ENCODE results near the gene ZNF608. TPM values are rescaled to one million over a fixed set of nuclear protein-coding genes. Genes with fewer than 3 reads are reported as not detected.

The ZNF608 gene
- polyA plus RNA-seq, 2 donors: 4.1 to 5.9 TPM

GRCh38 chr5:124745007-124745927 lies 1.2 kb downstream of the ZNF608 start:
- Histone ChIP-seq H3K9me3 (ENCODE audit: control insufficient read depth in 2 of 2, insufficient read depth in 1 of 2, low read depth in 1 of 2, low read length in 1 of 2) (peaks cover 0 to 2% of the 10 kb centered on the region in 2 donors), H3K4me1 (ENCODE audit: control insufficient read depth in 2 of 2, insufficient read depth in 2 of 2, low read length in 1 of 2) (no peaks in the 10 kb centered on the region), H3K27ac (ENCODE audit: low read depth in 2 of 2, low read length in 1 of 2) (peak overlapping the region in 1 of 2 donors; percentile 92), H3K27me3 (ENCODE audit: control insufficient read depth in 1 of 2, insufficient read depth in 2 of 2, low read length in 2 of 2) (no peaks in the 10 kb centered on the region), H3K4me3 (ENCODE audit: low read depth in 1 of 2, low read length in 2 of 2) (peak overlapping the region in 1 of 2 donors; percentile 68), H3K36me3 (ENCODE audit: control insufficient read depth in 2 of 2, insufficient read depth in 2 of 2, low read length in 1 of 2) (no peaks in the 10 kb centered on the region)
- 23 to 24% methylated on average over 8 of the region's 8 CpGs for WGBS, 2 donors

DNA sequence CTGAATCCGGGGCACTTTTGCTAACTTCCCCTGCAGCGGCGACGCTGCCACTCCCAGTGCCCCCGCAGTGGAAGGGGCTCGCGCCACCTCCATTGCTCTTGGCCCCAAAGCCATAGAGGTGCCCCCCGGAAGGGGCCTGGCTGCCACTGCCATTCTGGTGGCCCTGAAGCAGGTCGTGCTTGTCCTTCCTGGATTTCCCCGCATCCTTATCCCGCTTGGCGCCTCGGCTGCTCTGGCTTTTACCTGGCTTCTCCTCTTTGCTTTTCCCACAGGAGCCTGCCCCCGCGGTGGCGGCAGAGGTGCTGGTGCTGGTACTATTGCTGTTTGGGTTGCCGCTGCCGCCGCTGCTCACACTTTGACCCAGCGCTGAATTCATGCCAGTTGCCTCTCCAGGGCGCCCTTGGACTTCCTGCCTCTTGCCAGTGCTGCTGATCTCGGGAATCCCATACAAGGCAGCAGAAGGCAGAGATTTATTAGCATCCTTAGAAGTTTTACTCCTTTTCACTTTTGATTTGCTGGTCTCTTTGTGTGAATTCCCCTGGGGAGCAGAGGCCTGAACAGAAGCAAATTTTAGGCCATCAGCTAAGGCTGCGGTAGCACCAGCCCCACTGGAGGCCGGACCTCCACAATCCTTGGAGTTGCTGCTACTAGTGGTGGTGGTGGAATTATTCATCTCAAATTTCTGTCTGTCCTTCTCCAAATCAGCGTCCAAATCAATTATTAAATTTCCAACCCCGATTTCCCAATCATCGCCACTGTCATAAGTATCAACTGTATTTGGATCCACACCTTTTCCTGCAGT lies 2.1 kb downstream of the ZNF608 start:
- Histone ChIP-seq H3K4me1 (ENCODE audit: control insufficient read depth in 2 of 2, insufficient read depth in 2 of 2, low read length in 1 of 2) (no peaks in the 10 kb centered on the region), H3K9me3 (ENCODE audit: control insufficient read depth in 2 of 2, insufficient read depth in 1 of 2, low read depth in 1 of 2, low read length in 1 of 2) (peaks cover 0 to 2% of the 10 kb centered on the region in 2 donors), H3K27ac (ENCODE audit: low read depth in 2 of 2, low read length in 1 of 2) (peak overlapping the region; percentile 81 to 84)

GRCh38 chr5:124743602-124744169 lies 2.8 kb downstream of the ZNF608 start:
- Histone ChIP-seq H3K27ac (ENCODE audit: low read depth in 2 of 2, low read length in 1 of 2) (peak overlapping the region; percentile 81 to 84), H3K4me1 (ENCODE audit: control insufficient read depth in 2 of 2, insufficient read depth in 2 of 2, low read length in 1 of 2) (no peaks in the 10 kb centered on the region)
- 12 to 15% methylated on average over 5 of the region's 5 CpGs for WGBS, 2 donors

More for the DNA sequence above, 2.1 kb downstream of the ZNF608 start:
- peak overlapping the region; percentile 65 to 68 for H3K4me3 ChIP-seq (ENCODE audit: low read depth in 1 of 2, low read length in 2 of 2)
- WGBS, 2 donors: 10% methylated on average over 27 of the region's 27 CpGs
- no peaks in the 10 kb centered on the region for H3K27me3 ChIP-seq (ENCODE audit: control insufficient read depth in 1 of 2, insufficient read depth in 2 of 2, low read length in 2 of 2)
- H3K36me3 ChIP-seq (ENCODE audit: control insufficient read depth in 2 of 2, insufficient read depth in 2 of 2, low read length in 1 of 2): no peaks in the 10 kb centered on the region

DNA sequence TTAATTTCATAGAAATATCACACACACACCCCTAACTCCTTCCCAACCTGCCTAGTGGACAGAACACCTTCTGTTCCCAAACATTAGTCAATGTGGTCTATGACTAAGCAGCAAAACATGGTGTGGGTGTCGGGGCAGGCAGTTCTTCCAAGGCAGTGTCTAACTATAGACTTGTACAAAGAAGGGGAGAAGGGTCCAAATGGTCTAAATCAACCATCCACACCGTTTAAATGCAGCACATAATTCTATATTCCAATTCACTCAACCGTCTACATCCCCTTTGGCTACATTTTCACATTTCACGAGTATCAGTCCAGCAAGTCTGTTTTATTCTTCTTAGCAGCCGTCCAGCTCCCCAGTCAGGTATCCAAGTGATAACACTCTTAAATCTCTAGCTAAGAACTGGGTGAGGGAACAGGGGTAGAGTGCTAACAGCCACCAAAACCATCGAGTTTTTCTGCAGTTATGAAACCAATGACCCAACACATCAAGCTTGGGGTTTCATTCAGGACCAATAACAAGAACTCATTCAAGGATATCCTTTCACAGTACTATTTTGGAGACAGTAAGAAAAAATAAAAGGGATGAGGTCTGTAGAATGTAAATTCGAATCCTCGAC lies 3.3 kb downstream of the ZNF608 start:
- peak overlapping the region; percentile 20 to 68 for H3K4me3 ChIP-seq (ENCODE audit: low read depth in 1 of 2, low read length in 2 of 2)
- no peaks in the 10 kb centered on the region for H3K27me3 ChIP-seq (ENCODE audit: control insufficient read depth in 1 of 2, insufficient read depth in 2 of 2, low read length in 2 of 2)
- H3K27ac ChIP-seq (ENCODE audit: low read depth in 2 of 2, low read length in 1 of 2): peak overlapping the region; percentile 69 to 84
- peaks cover 0 to 2% of the 10 kb centered on the region in 2 donors for H3K9me3 ChIP-seq (ENCODE audit: control insufficient read depth in 2 of 2, insufficient read depth in 1 of 2, low read depth in 1 of 2, low read length in 1 of 2)
- H3K36me3 ChIP-seq (ENCODE audit: control insufficient read depth in 2 of 2, insufficient read depth in 2 of 2, low read length in 1 of 2): no peaks in the 10 kb centered on the region
- H3K4me1 ChIP-seq (ENCODE audit: control insufficient read depth in 2 of 2, insufficient read depth in 2 of 2, low read length in 1 of 2): no peaks in the 10 kb centered on the region
- 14 to 21% methylated on average over 8 of the region's 8 CpGs for WGBS, 2 donors

More at GRCh38 chr5:124743602-124744169, 2.8 kb downstream of the ZNF608 start:
- Histone ChIP-seq H3K4me3 (ENCODE audit: low read depth in 1 of 2, low read length in 2 of 2) (peak overlapping the region; percentile 65 to 68), H3K27me3 (ENCODE audit: control insufficient read depth in 1 of 2, insufficient read depth in 2 of 2, low read length in 2 of 2) (no peaks in the 10 kb centered on the region), H3K36me3 (ENCODE audit: control insufficient read depth in 2 of 2, insufficient read depth in 2 of 2, low read length in 1 of 2) (no peaks in the 10 kb centered on the region), H3K9me3 (ENCODE audit: control insufficient read depth in 2 of 2, insufficient read depth in 1 of 2, low read depth in 1 of 2, low read length in 1 of 2) (peaks cover 0 to 2% of the 10 kb centered on the region in 2 donors)

DNA sequence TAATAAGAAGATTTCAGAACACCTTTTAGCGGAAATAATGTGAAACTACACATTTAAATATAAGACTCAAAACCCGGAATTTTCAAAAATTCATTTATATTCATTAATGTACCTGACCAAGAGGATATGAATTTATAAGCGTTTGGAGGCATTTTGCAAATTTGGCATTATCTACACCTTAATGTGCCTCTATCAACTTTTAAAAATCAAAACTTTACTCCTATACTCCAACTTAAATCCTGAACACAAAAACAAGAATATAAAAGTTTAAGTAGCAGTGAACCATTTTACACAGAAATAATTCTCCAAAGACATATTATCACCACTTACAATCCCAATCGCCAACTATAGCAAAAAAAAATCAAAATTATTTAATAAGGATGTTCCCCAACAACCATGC lies 3.9 kb downstream of the ZNF608 start:
- Histone ChIP-seq H3K27me3 (ENCODE audit: control insufficient read depth in 1 of 2, insufficient read depth in 2 of 2, low read length in 2 of 2) (no peaks in the 10 kb centered on the region), H3K27ac (ENCODE audit: low read depth in 2 of 2, low read length in 1 of 2) (no peak overlapping the region), H3K4me3 (ENCODE audit: low read depth in 1 of 2, low read length in 2 of 2) (peak overlapping the region in 1 of 2 donors; percentile 68), H3K36me3 (ENCODE audit: control insufficient read depth in 2 of 2, insufficient read depth in 2 of 2, low read length in 1 of 2) (no peaks in the 10 kb centered on the region), H3K9me3 (ENCODE audit: control insufficient read depth in 2 of 2, insufficient read depth in 1 of 2, low read depth in 1 of 2, low read length in 1 of 2) (peaks cover 0 to 2% of the 10 kb centered on the region in 2 donors), H3K4me1 (ENCODE audit: control insufficient read depth in 2 of 2, insufficient read depth in 2 of 2, low read length in 1 of 2) (no peaks in the 10 kb centered on the region)
- 44 to 48% methylated on average over 4 of the region's 4 CpGs for WGBS, 2 donors

GRCh38 chr5:124741711-124742496 lies 4.5 kb downstream of the ZNF608 start:
- WGBS, 2 donors: 22 to 23% methylated on average over 4 of the region's 4 CpGs
- H3K36me3 ChIP-seq (ENCODE audit: control insufficient read depth in 2 of 2, insufficient read depth in 2 of 2, low read length in 1 of 2): no peaks in the 10 kb centered on the region
- H3K4me3 ChIP-seq (ENCODE audit: low read depth in 1 of 2, low read length in 2 of 2): peak overlapping the region in 1 of 2 donors; percentile 27
- no peaks in the 10 kb centered on the region for H3K27me3 ChIP-seq (ENCODE audit: control insufficient read depth in 1 of 2, insufficient read depth in 2 of 2, low read length in 2 of 2)
- H3K27ac ChIP-seq (ENCODE audit: low read depth in 2 of 2, low read length in 1 of 2): peak overlapping the region; percentile 51 to 77
- no peaks in the 10 kb centered on the region for H3K4me1 ChIP-seq (ENCODE audit: control insufficient read depth in 2 of 2, insufficient read depth in 2 of 2, low read length in 1 of 2)
- H3K9me3 ChIP-seq (ENCODE audit: control insufficient read depth in 2 of 2, insufficient read depth in 1 of 2, low read depth in 1 of 2, low read length in 1 of 2): peaks cover 0 to 2% of the 10 kb centered on the region in 2 donors

DNA sequence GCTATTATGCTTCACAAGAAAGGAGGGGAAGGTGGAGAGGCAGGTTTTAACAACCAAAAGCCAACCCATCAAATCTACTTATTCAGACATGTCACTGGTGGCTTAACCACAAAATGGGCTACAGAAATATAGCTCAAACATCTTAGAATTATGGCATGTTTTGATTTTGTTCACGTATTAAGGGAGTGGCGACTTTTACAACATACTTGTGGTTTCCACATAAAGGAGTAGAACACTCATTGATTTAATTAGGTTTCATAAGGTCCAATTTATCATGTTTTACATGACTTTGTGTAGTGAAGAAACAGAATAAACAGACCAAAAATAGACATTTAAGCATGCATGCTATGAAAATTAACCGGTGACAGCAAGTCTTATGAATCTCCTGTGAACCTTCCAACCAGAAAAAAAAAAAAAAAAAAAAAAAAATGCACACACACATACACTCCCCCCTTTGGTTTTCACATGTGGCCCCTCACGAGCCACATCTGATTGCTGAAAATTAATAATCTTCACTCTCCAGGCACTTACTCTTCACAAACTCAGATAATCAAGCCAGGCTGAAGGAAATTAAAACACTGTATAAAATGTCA lies 5.4 kb downstream of the ZNF608 start:
- Histone ChIP-seq H3K27ac (ENCODE audit: low read depth in 2 of 2, low read length in 1 of 2) (peak overlapping the region in 1 of 2 donors; percentile 77), H3K4me1 (ENCODE audit: control insufficient read depth in 2 of 2, insufficient read depth in 2 of 2, low read length in 1 of 2) (no peaks in the 10 kb centered on the region), H3K36me3 (ENCODE audit: control insufficient read depth in 2 of 2, insufficient read depth in 2 of 2, low read length in 1 of 2) (no peaks in the 10 kb centered on the region), H3K9me3 (ENCODE audit: control insufficient read depth in 2 of 2, insufficient read depth in 1 of 2, low read depth in 1 of 2, low read length in 1 of 2) (peaks cover 0 to 2% of the 10 kb centered on the region in 2 donors), H3K27me3 (ENCODE audit: control insufficient read depth in 1 of 2, insufficient read depth in 2 of 2, low read length in 2 of 2) (no peaks in the 10 kb centered on the region), H3K4me3 (ENCODE audit: low read depth in 1 of 2, low read length in 2 of 2) (no peak overlapping the region)
- WGBS, 2 donors: 33 to 35% methylated on average over 4 of the region's 4 CpGs

DNA sequence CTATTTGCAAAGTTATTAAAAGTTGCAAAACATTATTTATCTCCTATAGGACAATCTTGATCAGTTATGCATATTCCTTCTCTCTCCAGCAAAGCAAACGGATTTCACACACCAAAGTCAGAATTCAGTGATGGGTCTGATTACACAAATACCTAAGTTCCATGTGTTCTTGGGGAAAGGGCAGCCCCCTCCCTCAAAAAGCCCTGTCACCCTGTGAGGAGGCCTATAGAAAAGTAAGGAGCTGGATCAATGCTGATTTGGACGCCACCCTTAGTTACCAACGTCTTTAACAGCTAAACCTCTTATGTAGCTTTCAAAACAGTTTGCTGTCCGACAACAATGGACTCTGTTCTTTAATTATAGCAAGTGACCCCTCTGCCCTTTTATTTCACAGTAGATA lies 6.4 kb downstream of the ZNF608 start:
- H3K4me1 ChIP-seq (ENCODE audit: control insufficient read depth in 2 of 2, insufficient read depth in 2 of 2, low read length in 1 of 2): no peaks in the 10 kb centered on the region
- H3K27me3 ChIP-seq (ENCODE audit: control insufficient read depth in 1 of 2, insufficient read depth in 2 of 2, low read length in 2 of 2): no peaks in the 10 kb centered on the region
- no peaks in the 10 kb centered on the region for H3K36me3 ChIP-seq (ENCODE audit: control insufficient read depth in 2 of 2, insufficient read depth in 2 of 2, low read length in 1 of 2)
- 60 to 74% methylated on average over 4 of the region's 4 CpGs for WGBS, 2 donors
- H3K27ac ChIP-seq (ENCODE audit: low read depth in 2 of 2, low read length in 1 of 2): no peak overlapping the region
- H3K4me3 ChIP-seq (ENCODE audit: low read depth in 1 of 2, low read length in 2 of 2): no peak overlapping the region
- H3K9me3 ChIP-seq (ENCODE audit: control insufficient read depth in 2 of 2, insufficient read depth in 1 of 2, low read depth in 1 of 2, low read length in 1 of 2): peaks cover 0 to 2% of the 10 kb centered on the region in 2 donors

Data from esophagus (tissue), 2 donors.